RWPE1 (cell line): ENCODE results near the gene IDUA.

Experiments
- CTCF ChIA-PET: fragments of 350-600 bp; sonication (Branson Sonifier 250); formaldehyde crosslinking; extraction: SDS; loops from one replicate; lab custom pipeline; 2021; lab: Yijun Ruan, JAX
- POLR2A ChIA-PET: fragments of 400-600 bp; formaldehyde crosslinking; extraction: SDS; loops from one replicate; lab custom pipeline; 2020; ENCODE audit warnings: antibody characterized with exemption; ENCODE audit not compliant: low non-redundant PET; lab: Yijun Ruan, JAX
- DNase-seq: peaks from one replicate; pipeline ENCODE4 v3.0.0; 2012; ENCODE audit warnings: low spot score
- H3K27ac ChIP-seq: fragments of 450-650 bp; 2 replicates; pipeline ENCODE4 v1.5.1; 2017
- TF ChIP-seq, protein P1 (sequence below): fragments of 450-650 bp; conservative IDR thresholded peaks from 2 replicates; pipeline ENCODE4 v1.5.1; 2017; ENCODE audit warnings: low read depth, mild to moderate bottlenecking

Gene IDUA

DNA sequence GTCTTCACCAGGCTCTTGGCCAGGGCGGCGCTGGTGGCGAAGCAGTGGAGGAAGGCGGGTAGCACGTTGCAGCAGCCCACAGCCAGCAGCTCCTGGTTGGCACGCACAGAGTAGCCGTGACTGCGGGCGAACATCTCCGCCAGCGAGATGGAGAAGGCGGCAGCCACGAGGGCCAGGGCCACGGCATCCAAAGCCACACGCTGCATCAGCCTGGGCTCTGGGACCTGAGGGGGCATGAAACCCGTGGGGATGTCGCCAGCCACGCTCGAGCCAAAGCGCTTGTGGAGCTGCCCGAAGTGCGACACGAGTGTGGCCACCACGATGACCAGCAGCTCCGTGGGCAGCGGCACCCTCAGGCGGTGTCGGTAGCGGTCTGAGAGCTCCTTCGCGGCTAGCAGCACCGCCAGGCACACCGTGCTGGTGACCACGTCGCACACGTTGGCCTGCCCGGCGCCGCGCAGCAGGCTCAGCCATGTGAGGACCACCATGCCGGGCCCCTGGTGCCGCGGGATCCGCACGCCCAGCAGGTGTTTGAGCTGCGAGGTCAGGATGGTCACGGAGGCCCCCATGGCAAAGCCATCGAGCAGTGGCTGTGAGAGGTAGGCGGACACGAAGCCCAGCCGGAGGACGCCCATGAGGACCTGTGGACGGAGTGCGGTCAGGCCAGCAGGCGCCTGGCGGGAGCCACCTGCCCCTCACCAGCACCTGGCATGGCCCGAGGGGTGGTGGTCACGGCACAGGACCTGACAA is 3.1 kb downstream of the IDUA start:
- no peak for DNase-seq
- no peak overlapping the region for H3K27ac ChIP-seq
- TF ChIP-seq, protein P1, sequence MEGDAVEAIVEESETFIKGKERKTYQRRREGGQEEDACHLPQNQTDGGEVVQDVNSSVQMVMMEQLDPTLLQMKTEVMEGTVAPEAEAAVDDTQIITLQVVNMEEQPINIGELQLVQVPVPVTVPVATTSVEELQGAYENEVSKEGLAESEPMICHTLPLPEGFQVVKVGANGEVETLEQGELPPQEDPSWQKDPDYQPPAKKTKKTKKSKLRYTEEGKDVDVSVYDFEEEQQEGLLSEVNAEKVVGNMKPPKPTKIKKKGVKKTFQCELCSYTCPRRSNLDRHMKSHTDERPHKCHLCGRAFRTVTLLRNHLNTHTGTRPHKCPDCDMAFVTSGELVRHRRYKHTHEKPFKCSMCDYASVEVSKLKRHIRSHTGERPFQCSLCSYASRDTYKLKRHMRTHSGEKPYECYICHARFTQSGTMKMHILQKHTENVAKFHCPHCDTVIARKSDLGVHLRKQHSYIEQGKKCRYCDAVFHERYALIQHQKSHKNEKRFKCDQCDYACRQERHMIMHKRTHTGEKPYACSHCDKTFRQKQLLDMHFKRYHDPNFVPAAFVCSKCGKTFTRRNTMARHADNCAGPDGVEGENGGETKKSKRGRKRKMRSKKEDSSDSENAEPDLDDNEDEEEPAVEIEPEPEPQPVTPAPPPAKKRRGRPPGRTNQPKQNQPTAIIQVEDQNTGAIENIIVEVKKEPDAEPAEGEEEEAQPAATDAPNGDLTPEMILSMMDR: no peak
- POLR2A ChIA-PET: no interaction called here
- CTCF ChIA-PET: no interaction called here

DNA sequence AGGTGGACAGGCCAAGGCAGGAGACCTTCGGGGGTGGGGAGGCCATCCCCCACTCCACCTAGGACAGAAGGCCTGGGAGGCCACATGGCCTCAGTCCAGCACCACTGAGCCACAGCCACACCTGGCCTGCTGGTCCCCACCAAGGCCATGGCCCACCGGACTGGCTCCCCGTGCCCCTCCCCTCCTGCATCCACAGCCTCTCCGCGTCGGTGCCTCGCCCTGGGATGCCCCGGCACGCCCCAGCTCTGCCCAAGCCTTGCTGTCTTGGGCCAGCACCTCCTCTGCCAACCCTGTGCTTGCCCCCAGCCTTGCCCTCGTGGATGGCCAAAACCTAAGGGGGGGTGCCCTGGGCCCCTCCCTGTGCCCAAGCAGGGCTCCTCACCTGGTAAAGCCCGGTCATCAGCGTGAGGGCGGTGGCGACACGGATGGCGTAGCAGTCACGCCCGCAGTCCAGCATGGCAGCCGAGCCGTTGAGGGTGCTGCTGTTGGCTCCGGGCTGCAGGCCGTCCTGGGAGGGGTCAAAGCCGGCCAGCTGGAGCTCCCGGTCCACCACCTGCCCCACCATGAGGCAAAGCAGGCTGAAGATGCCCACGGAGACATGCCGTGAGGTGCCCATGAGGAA is 4.0 kb downstream of the IDUA start:
- POLR2A ChIA-PET: no interaction called here
- no peak overlapping the region for H3K27ac ChIP-seq
- no peak for DNase-seq
- TF ChIP-seq, protein P1: no peak
- CTCF ChIA-PET: no interaction called here

DNA sequence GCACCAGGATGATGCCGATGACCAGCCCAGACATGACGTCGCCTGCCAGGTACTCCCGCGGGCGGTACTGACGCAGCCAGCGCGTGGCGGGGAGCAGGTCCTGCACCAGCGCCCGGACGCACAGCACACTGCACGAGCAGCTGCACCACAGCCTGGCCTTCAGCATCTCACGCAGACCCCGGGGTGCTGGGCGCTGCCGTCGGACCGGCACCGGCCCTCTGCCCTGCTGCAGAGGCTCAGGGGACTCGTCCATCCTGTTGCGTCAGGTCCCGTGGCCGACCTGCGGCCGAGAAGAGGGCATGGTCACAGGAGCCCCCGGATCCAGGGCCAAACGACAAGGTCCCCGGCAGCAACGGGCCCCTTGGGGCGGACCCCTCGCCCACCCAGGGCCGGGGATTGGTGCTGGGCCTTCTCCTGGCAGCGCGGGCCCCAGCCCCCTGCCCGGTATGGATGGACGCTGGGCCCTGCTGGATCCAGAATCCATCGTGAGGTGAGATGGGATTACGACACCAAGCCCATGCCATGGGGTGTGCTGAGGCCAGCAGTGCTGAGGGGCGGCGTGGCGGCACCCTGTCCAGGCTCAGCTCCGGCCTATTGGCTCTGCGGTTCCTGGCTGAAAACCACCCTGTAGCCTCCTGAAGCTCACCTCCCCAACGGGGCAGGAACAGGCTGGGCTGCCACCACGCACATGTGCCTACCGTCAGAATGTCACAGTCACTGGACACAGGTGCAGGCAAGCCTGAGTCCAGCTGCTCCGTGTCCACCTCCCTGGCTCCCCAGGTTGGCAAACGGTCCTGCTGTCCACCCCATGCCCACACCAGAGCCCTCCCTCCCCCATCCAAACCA is 4.8 kb downstream of the IDUA start:
- POLR2A ChIA-PET: no interaction called here
- no peak for DNase-seq
- CTCF ChIA-PET: no interaction called here
- TF ChIP-seq, protein P1: no peak
- 0 out of 2 replicates have a peak overlapping the region, but pooled peaks have one; percentile 39 for H3K27ac ChIP-seq

DNA sequence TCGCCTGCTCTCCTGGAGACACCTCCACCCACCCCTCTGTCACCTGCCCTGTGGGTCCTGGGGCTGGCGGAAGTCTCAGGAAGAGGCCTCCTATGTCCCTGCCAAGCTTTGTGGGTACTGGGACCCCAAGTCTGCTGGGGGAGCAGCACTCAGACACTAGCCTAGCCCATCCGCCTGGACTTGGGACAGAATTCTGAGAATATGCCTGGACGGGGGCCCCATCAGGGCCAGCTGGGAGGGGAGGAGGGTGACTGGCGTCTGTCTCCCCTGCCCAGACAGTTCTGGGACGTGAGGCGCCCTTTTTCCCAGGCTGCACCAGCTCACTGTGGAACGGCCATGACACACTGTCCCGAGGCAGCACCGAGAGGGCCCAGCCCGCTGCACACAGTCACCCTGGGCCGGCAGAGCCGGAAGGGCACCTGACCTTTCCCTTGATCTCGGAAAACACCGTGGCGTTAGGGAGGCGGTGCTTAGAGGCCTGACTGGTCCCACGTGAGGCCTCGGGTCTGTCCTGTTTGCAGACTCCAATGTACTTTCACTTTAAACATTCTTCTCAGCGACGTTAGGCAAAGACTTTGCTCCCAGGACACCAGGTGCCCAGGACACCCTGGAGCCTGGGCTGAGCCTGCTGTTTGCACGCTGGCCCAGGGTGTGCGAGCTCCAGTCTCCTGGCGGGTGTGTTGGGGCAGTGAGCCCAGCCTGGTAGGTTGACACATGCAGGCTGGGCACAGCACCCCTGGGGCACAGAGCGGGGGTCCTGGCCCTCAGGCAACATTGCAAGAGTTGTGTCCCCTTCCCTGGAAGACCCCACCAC is 5.7 kb downstream of the IDUA start:
- peak overlapping the region; percentile 39 for H3K27ac ChIP-seq
- ChIA-PET CTCF (interaction anchor here (0.6 kb wide), 1 partner anchor 94 kb away, joined by 3 read pairs; no protein-coding TSS in a partner anchor), POLR2A (no interaction called here)
- TF ChIP-seq, protein P1: no peak
- DNase-seq: no peak

DNA sequence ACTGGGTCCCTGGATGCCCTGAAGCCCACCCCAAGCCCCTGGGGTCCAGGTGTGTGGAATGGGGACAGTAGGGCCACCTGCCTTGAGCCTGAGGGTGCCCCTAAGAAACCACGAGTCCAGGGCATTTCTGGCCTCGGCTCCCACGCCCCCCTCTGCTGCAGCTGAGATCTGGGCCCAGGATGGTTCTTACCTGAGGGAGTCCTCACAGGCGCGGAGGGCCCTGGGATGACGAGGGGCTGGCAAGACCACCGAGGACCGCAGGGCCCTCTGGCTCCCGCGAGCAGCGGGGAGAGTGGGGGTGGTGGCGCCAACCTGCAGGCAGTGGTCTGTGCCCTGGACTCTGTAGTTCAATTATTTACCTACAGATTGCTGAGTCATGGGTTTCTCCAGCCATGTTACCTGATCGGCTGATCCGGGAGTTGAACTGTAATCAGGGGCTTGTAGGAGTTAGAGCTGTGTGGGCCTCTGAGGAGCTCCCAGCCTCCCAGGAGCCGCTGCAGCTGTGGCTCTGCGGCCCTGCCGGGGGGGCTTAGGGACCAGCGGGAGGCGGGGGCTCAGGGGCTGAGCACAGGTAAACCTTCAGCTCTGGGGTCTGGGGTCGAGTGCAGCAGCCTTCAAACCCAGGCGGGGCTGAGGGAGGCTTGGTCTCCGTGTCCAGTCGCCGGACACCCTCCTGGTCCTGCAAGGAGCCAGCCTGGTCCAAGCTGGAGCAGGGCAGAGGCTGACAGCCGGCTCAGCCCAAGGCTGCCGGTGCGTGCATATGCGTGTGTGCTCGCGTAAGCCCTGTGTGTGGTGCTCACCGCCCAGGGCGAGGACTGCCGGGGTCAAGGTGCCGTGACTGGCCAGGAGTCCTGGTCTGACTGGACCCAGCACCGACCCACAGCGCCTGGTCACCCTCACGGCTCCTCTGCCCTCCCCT is 6.5 kb downstream of the IDUA start, which contains the start of gene SLC26A1:
SLC26A1 (minus strand) TSS at position 294 of the 919 bp plus-strand sequence. CDS start 1,701 bp downstream, outside the sequence.
- peak within 1 kb of the TSS; percentile 39 for H3K27ac ChIP-seq
- TF ChIP-seq, protein P1: no peak
- ChIA-PET POLR2A (no interaction called here), CTCF (no interaction called here)
- no peak for DNase-seq
